ENCODE measurements around the gene GMDS. TPM values are rescaled to one million over a fixed set of nuclear protein-coding genes. Genes with fewer than 3 reads are reported as not detected.
"Not testable (repeated sequence)": the region's sequence is repeated elsewhere in the genome, so short reads cannot be mapped to it uniquely, and the experiment has no call there.

GMDS gene
- total RNA-seq, 1 experiment from 2014 or later, result 7.9 TPM

DNA sequence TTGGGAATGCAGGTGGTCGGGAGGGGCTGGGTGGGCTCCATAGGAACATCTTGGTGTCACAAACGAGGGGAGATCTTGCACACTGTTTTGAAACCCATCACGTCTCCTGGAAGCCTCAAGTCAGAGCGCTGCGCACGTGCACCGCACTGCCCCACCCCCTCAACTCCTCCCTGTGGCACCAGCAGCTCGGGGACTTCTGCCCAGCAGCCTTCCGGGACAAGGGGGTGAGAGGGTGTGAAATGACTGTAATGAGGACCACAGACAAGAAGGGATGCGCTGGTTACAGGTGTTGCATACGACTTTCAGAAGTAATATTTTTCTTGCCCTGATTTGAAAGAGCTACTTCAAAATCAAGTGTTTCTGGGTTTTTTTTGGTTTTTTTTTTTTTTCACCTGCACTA lies 575.4 kb downstream of the GMDS start:
- H3K36me3 ChIP-seq, result no peaks in the 10 kb centered on the region
- H3K4me3 ChIP-seq, result no peak overlapping the region
- DNase-seq (ENCODE audit: low read depth in 1 of 2, low spot score in 2 of 2), result no peak
- H3K27ac ChIP-seq, result no peak overlapping the region; the same call in 1 of the 2 replicates
- no peaks in the 10 kb centered on the region for H3K9me3 ChIP-seq (replicated peaks)
- no peaks in the 10 kb centered on the region for H3K27me3 ChIP-seq (replicated peaks)
- peaks cover 15% of the 10 kb centered on the region for H3K4me1 ChIP-seq (replicated peaks)

GRCh38 chr6:1668456-1668855 lies 576.9 kb downstream of the GMDS start:
- H3K27me3 ChIP-seq (replicated peaks); H3K4me3 ChIP-seq; H3K9me3 ChIP-seq (replicated peaks); H3K27ac ChIP-seq; H3K36me3 ChIP-seq; DNase-seq (ENCODE audit: low read depth in 1 of 2, low spot score in 2 of 2): not testable (repeated sequence)
- peaks cover 15% of the 10 kb centered on the region for H3K4me1 ChIP-seq (replicated peaks)

DNA sequence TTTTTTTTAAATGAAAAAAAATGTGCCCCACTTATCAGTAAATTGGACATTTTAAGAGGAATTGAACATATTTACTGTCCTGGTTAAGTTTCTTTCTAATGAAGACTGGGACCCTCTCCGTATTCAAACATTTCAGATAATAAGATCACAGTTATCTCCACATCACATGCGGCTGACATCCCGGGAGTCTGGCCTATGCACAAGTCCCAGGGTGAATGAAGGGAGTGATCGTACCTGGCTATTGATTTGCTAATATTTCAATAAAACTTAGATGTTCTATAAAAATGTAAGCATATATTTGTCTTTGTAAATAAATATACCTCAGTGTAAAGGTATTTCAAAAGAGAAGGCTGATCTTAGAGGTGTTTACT lies 577.6 kb downstream of the GMDS start:
- no peaks in the 10 kb centered on the region for H3K36me3 ChIP-seq

DNA sequence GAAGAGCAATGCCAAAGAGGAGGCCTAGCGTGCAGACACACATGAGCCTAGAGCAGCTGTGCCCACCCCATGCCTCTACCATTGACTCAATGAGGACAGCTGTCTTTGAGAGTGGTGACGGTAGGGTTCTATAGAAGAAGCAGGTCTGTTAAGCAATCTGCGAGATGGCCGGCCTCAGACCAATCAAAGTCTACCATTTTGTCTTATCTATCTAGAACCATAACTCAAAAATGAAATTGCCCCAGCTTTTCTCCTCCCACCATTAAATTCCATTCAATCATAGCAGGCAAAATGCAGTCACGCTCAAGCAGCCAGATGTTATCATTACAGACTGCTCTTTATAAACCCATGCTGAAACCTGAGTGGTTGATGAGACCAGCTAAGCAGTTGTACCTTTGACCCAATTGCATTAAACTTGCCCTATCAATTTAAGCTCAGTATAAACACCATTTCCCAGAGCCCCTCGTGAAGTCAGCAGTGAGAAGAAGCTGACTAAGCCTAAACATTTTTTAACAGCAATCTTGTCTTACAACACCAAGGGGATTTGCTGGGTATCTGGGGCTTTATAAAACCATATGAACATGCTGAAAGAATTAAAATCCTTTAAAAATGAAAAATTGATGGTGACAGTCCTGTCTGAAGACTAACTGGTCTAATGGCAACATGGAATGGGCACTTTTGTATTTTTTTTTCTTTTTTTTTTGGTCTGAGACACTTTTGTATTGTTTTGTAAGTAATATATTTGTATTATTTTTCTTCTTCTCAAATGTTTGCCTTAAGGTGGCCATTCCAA lies 578.2 kb downstream of the GMDS start:
- H3K4me3 ChIP-seq, result no peak overlapping the region
- H3K4me1 ChIP-seq (replicated peaks), result peaks cover 15% of the 10 kb centered on the region
- H3K9me3 ChIP-seq (replicated peaks), result no peaks in the 10 kb centered on the region
- H3K27ac ChIP-seq, result no peak overlapping the region
- no peaks in the 10 kb centered on the region for H3K27me3 ChIP-seq (replicated peaks)
- no peak for DNase-seq (ENCODE audit: low read depth in 1 of 2, low spot score in 2 of 2)
- H3K36me3 ChIP-seq, result no peaks in the 10 kb centered on the region

More for the DNA sequence above, 577.6 kb downstream of the GMDS start:
- Histone ChIP-seq H3K9me3 (replicated peaks) (no peaks in the 10 kb centered on the region), H3K27ac (no peak overlapping the region), H3K4me1 (replicated peaks) (peaks cover 15% of the 10 kb centered on the region), H3K27me3 (replicated peaks) (no peaks in the 10 kb centered on the region), H3K4me3 (no peak overlapping the region)
- no peak for DNase-seq (ENCODE audit: low read depth in 1 of 2, low spot score in 2 of 2)

DNA sequence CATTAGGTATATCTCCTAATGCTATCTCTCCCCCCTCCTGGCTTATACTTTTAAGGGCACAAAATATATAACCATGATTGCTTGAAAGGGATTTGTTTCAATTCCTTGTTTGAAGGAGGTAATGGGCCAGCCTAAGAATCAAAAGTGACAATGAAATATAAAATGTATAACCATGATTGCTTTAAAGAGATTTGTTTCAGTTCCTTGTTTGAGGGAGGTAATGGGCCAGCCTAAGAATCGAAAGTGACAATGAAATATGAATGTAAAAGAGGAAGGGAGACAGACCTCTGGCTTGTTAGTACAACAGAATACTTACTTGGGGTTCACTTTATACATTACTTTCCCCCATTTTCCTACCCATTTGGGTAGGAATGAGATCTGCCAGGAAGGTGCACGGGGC lies 580.2 kb downstream of the GMDS start:
- Histone ChIP-seq H3K27me3 (replicated peaks) (no peaks in the 10 kb centered on the region), H3K9me3 (replicated peaks) (no peaks in the 10 kb centered on the region), H3K27ac (no peak overlapping the region)

GRCh38 chr6:1664329-1664728 lies 581.1 kb downstream of the GMDS start:
- H3K27ac ChIP-seq, result no peak overlapping the region
- H3K4me3 ChIP-seq, result no peak overlapping the region
- H3K4me1 ChIP-seq (replicated peaks), result no peaks in the 10 kb centered on the region
- H3K27me3 ChIP-seq (replicated peaks), result no peaks in the 10 kb centered on the region
- H3K36me3 ChIP-seq, result no peaks in the 10 kb centered on the region
- no peaks in the 10 kb centered on the region for H3K9me3 ChIP-seq (replicated peaks)
- DNase-seq (ENCODE audit: low read depth in 1 of 2, low spot score in 2 of 2), result no peak

More for the DNA sequence above, 580.2 kb downstream of the GMDS start:
- no peak for DNase-seq (ENCODE audit: low read depth in 1 of 2, low spot score in 2 of 2)
- H3K4me3 ChIP-seq, result no peak overlapping the region
- peaks cover 3% of the 10 kb centered on the region for H3K4me1 ChIP-seq (replicated peaks)
- H3K36me3 ChIP-seq, result no peaks in the 10 kb centered on the region

DNA sequence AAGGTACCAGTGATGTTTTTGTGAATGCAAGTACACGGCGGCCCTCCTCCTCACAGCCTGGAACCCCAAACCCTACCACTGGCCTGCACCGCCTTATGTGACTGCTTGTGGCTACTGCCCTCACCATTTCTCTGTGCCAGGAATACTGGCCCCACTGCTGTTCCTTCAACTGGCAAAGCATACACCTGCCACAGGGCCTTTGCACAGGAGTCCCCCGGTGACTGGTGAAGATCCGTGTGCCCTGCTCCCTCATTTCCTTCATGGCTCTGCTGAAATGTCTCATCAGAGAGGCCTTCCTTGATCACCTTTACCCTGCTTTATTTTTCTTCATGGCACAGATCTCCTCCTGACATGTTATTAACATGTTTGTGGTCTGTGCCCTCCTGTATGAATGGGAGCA lies 581.9 kb downstream of the GMDS start:
- H3K4me1 ChIP-seq (replicated peaks), result no peaks in the 10 kb centered on the region
- no peaks in the 10 kb centered on the region for H3K27me3 ChIP-seq (replicated peaks)
- H3K36me3 ChIP-seq, result no peaks in the 10 kb centered on the region
- no peaks in the 10 kb centered on the region for H3K9me3 ChIP-seq (replicated peaks)
- no peak for DNase-seq (ENCODE audit: low read depth in 1 of 2, low spot score in 2 of 2)
- no peak overlapping the region for H3K27ac ChIP-seq
- H3K4me3 ChIP-seq, result no peak overlapping the region

GRCh38 chr6:1662534-1662933 lies 582.9 kb downstream of the GMDS start:
- Histone ChIP-seq H3K4me3 (no peak overlapping the region), H3K27ac (no peak overlapping the region), H3K27me3 (replicated peaks) (no peaks in the 10 kb centered on the region), H3K36me3 (no peaks in the 10 kb centered on the region), H3K9me3 (replicated peaks) (no peaks in the 10 kb centered on the region), H3K4me1 (replicated peaks) (no peaks in the 10 kb centered on the region)
- no peak for DNase-seq (ENCODE audit: low read depth in 1 of 2, low spot score in 2 of 2)

- Histone ChIP-seq H3K9me3 (replicated peaks) (no peaks in the 10 kb centered on the region), H3K4me3 (no peak overlapping the region), H3K36me3 (0 out of 2 replicates have a peak, but pooled peaks cover 2% of the 10 kb centered on the region), H3K27me3 (replicated peaks) (no peaks in the 10 kb centered on the region), H3K4me1 (replicated peaks) (no peaks in the 10 kb centered on the region), H3K27ac (no peak overlapping the region)
- DNase-seq (ENCODE audit: low read depth in 1 of 2, low spot score in 2 of 2), result no peak
Measured at GRCh38 chr6:1659816-1660215, 585.6 kb downstream of the GMDS start.

DNA sequence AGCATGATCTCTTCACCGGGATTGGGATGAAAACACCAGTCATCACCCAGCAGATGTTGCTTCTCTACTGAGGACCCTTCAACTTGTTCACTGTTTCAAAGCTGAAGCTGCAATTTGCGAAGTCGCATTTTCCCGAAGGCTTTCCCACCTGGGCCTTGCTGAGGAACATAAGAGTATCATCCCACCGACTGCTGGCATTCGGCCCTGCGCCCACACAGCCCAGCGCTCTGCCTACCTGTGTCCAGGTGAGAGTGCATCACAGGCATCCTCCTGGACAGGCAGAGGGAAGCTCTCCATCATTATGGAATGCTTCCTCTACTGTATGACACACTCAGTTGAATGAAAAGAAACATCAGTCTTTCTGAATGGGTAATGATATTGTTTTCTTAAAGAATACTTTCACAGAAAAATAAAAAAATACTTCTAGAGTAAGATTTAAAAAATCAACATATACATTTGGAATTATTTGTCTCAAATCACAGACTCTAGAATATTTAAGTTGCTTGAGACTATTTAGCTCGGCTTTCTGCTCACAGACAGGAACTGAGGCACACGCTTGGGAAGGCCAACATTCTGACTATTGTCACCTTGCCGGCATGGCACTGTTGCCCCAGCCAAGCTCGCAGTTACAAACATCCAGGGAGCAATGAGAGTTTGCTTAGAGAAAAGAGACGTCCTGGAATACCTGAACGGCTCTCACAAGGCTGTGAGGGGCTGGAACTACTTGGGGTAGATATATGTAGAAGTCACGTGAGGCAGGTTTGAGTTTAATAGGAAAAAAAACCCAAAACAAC lies 587.0 kb downstream of the GMDS start:
- no peak overlapping the region for H3K27ac ChIP-seq
- H3K36me3 ChIP-seq, result 0 out of 2 replicates have a peak, but pooled peaks cover 2% of the 10 kb centered on the region
- no peaks in the 10 kb centered on the region for H3K4me1 ChIP-seq (replicated peaks)
- DNase-seq (ENCODE audit: low read depth in 1 of 2, low spot score in 2 of 2), result no peak
- H3K27me3 ChIP-seq (replicated peaks), result no peaks in the 10 kb centered on the region
- H3K4me3 ChIP-seq, result no peak overlapping the region
- no peaks in the 10 kb centered on the region for H3K9me3 ChIP-seq (replicated peaks)

DNA sequence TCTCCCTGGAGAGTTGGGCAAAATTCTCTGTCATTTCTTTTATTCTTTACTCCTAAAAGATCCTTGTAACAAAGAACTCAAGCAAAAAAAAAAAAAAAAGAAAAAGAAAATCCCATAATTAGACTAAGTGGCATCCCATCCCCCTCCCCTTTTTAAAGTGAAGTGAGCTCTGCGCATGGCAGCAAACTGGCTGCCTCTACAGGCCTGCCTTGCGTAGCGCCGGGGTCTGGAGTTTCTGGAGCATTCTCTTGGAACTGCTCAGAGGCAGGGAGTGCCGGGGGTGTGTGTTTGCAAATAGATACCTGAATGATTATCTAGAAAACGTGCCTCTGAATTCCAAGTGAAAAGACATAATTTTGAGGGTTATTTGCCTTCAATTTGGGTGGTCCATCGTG lies 587.6 kb downstream of the GMDS start:
- Histone ChIP-seq H3K36me3 (0 out of 2 replicates have a peak, but pooled peaks cover 2% of the 10 kb centered on the region), H3K4me1 (replicated peaks) (no peaks in the 10 kb centered on the region)
- DNase-seq (ENCODE audit: low read depth in 1 of 2, low spot score in 2 of 2), result no peak

GRCh38 chr6:1657116-1657770 lies 588.2 kb downstream of the GMDS start:
- DNase-seq (ENCODE audit: low read depth in 1 of 2, low spot score in 2 of 2), result no peak
- no peaks in the 10 kb centered on the region for H3K27me3 ChIP-seq (replicated peaks)
- no peak overlapping the region for H3K4me3 ChIP-seq
- H3K27ac ChIP-seq, result no peak overlapping the region
- no peaks in the 10 kb centered on the region for H3K9me3 ChIP-seq (replicated peaks)
- H3K36me3 ChIP-seq, result 0 out of 2 replicates have a peak, but pooled peaks cover 2% of the 10 kb centered on the region
- H3K4me1 ChIP-seq (replicated peaks), result no peaks in the 10 kb centered on the region

More for the DNA sequence above, 587.6 kb downstream of the GMDS start:
- H3K9me3 ChIP-seq (replicated peaks), result no peaks in the 10 kb centered on the region
- H3K27ac ChIP-seq, result no peak overlapping the region
- H3K27me3 ChIP-seq (replicated peaks), result no peaks in the 10 kb centered on the region
- H3K4me3 ChIP-seq, result no peak overlapping the region

DNA sequence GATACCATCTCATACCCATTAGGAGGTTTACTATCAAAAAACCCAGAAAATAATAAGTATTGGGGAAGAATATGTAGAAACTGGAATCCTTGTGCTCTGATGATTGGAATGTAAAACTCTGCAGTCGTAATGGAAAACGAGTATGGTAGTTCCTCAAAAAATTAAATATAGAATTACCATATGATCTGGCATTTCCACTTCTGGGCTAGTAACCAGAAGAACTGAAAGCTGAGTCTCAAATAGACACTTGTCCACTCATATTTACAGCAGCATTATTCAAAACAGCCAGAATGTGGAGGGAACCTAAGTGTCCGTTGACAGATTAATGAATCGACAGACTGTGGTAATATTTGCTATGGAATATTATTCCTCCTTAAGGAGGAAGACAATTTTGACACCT lies 591.4 kb downstream of the GMDS start:
- Histone ChIP-seq H3K9me3 (replicated peaks) (no peaks in the 10 kb centered on the region), H3K27me3 (replicated peaks) (no peaks in the 10 kb centered on the region), H3K4me1 (replicated peaks) (no peaks in the 10 kb centered on the region), H3K36me3 (0 out of 2 replicates have a peak, but pooled peaks cover 2% of the 10 kb centered on the region), H3K27ac (no peak overlapping the region), H3K4me3 (no peak overlapping the region)
- DNase-seq (ENCODE audit: low read depth in 1 of 2, low spot score in 2 of 2), result no peak

DNA sequence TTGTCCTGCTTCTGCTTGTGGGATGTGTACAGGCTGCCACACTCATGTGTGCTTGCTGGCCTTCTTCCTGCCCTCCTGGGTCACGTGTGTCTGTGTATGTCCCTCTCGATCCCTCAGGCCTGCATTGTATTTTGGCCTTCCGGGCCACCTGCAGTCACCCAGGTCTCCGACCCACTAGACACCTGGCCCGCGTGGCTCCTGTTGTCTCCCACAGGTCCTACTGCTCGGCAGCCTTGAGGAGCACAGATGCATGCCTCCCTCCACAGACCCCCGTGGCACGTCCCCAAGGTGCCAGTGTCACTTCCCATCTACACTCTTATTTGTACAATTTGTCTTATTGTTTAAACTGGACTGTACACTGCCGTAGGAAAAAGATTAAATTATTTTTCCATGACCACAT lies 592.6 kb downstream of the GMDS start:
- no peak for DNase-seq (ENCODE audit: low read depth in 1 of 2, low spot score in 2 of 2)
- H3K4me3 ChIP-seq, result no peak overlapping the region
- no peaks in the 10 kb centered on the region for H3K4me1 ChIP-seq (replicated peaks)
- H3K27ac ChIP-seq, result no peak overlapping the region
- H3K9me3 ChIP-seq (replicated peaks), result no peaks in the 10 kb centered on the region
- H3K36me3 ChIP-seq, result 0 out of 2 replicates have a peak, but pooled peaks cover 2% of the 10 kb centered on the region
- no peaks in the 10 kb centered on the region for H3K27me3 ChIP-seq (replicated peaks)
